Dedifferentiated amniotic fluid mesenchymal stem cell (primary cell): ENCODE measurements around the gene IFRD1.

Source experiments
- DNase-seq: peaks from one replicate; pipeline ENCODE4 v3.0.0-alpha.2; 2016; ENCODE audit errors: extremely low spot score

IFRD1 gene, protein sequence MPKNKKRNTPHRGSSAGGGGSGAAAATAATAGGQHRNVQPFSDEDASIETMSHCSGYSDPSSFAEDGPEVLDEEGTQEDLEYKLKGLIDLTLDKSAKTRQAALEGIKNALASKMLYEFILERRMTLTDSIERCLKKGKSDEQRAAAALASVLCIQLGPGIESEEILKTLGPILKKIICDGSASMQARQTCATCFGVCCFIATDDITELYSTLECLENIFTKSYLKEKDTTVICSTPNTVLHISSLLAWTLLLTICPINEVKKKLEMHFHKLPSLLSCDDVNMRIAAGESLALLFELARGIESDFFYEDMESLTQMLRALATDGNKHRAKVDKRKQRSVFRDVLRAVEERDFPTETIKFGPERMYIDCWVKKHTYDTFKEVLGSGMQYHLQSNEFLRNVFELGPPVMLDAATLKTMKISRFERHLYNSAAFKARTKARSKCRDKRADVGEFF

GRCh38 chr7:112449902-112450806 lies at the start of gene IFRD1:
IFRD1 (plus strand) TSS chr7:112450460; CDS start chr7:112450689, 229 bp downstream.
- DNase-seq, result peak; percentile 99

- no peak for DNase-seq
Observed at GRCh38 chr7:112404321-112404720, 45.9 kb upstream of the IFRD1 start.

GRCh38 chr7:112405286-112405685 lies 45.0 kb upstream of the IFRD1 start:
- DNase-seq, result no peak

DNA sequence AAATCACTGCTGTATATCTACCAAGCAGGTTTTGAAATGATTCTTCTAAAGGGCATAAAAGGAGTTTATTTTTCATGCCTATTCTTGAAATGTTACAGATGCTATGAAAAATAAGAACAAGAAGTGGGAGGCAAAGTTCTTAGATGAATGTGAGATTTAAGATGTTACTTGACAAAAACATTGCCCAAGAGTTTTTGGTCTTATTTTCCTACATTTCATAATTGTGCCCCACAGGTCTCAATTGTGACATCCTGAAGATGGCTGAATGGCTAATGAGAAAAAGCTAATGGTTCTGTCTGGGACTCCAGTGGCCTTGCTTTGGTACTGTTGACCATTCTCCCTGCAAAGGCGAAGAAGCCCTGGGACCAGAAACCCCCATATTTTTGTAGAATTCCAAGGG lies 43.0 kb upstream of the IFRD1 start:
- DNase-seq, result no peak

GRCh38 chr7:112410092-112410491 lies 40.2 kb upstream of the IFRD1 start:
- DNase-seq, result peak; percentile 49

DNA sequence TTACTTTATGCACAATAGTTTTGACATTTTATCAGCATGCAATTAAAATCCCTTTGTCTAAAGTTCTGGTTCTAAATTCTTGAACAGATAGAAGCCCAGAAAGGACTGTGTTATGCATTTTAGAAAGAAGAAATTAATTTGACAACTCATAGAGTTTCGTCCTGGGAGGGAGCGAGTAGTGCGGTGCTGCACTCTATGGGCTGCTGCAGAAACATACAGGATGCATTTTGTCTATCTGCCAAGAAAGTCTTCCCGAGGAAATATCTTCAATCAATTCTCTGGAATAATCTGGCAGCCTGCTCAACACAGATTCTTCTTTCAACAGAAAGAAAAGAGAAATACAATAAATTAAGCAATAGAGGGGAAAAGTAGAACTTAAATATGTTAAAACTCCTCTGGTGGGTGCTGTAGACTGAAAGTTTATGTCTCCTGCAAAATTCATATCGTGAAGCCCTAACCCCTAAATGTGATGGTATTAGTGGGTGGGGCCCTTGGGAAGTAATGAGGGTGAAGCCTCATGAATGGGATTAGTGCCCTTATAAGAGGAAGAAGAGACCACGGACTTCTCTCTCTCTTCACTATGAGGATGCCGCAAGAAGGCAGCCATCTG lies 39.0 kb upstream of the IFRD1 start:
- no peak for DNase-seq

DNA sequence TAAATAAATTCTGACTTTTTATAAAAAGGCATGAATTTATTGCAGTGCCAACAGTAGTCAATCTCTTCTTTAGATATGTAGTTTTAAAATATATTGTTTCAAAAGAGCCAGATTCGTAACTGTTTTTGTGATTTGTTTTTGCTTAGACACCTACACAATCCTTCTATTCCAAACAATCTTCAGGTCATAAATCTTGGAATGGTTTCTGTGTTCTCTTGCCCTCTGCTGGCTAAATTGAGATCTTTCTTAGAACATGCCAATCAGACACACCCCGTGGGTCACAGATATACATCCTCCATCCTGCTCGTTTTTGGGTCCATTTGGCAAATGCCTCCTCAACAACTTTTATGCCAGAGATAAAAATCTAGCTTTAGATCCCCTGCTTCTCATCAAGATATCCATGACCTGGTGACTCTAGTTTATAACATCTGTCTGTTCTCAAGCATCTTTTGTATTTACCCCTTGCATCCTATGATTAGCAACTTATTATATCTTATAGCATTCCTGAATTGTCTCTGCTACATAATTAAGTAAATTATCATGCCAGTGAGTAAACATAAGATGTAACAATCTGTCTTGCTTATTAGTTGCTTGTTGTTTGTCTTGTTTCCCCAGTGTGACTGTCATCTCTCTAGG lies 35.3 kb upstream of the IFRD1 start:
- peak; percentile 56 for DNase-seq

- DNase-seq, result no peak
Observed at GRCh38 chr7:112416127-112416526, 34.1 kb upstream of the IFRD1 start.

- no peak for DNase-seq
Observed at GRCh38 chr7:112419543-112420130, 30.6 kb upstream of the IFRD1 start.

DNA sequence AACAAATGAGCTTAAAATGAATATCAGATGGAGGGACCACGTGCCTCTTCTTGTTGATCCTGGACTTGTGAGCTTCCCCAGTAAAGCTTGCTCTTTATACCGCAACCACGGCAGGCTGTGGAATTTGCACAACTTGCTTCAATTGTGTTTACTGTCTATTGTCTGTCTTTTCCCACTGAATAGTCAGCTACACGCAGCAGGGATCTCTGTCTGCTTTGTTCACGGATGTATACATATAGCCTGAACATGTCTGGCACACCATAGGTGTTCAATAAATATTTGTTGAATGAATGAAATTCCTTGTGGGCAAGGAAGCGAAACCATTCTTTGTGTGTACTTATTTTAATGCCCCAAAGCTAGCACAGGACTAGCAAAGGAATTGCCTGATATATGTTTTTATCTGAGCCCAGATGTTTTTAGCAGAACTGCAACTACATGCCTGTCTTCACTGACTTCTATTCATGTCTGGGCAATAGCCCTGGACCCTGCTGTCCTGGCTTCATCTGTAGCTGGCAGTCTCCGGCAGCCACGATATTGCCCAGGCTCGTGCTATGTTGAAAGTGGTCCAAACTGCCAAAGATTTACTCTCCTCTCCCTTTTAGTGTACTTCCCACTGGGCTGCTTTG lies 29.9 kb upstream of the IFRD1 start:
- no peak for DNase-seq

DNA sequence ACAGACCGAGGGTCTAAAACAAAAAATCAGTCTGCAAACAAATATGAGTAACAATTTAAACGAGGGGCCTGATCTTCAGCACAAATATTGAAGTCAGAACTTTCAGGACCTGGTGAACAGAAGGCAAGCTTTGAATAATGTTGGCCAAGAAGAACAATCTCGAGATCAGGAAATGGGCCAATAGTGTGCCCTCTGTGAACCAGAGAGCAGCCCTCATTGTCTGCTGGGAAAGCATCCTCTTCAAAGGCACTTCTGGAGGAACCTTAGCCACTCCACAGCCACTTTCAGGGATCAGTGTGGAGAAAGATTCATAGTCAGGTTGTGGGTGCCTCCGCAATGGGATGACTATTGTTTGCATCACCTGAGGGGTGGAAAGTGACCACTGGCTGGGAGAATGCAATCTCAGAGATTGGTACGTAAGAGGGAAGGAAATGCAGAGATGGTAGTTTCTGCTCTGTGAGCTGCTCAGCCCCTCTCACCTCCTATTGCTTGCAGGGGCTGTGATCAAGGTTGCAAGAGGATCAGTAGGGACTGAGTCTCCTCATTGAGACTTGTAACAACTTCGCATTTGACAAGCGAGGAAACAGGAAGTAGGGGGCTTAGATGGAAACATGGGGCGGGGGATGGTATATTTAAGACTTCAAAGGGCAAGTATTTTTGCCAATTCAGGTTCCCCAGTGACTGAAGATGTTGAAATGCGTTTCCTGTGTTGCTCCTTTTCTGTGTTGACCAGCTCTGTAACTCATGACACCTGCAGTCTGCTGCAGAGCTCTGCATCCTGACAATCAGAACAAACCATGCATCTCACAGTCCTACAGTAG lies 28.4 kb upstream of the IFRD1 start:
- no peak for DNase-seq

GRCh38 chr7:112422842-112423496 lies 27.3 kb upstream of the IFRD1 start:
- DNase-seq, result peak; percentile 96

DNA sequence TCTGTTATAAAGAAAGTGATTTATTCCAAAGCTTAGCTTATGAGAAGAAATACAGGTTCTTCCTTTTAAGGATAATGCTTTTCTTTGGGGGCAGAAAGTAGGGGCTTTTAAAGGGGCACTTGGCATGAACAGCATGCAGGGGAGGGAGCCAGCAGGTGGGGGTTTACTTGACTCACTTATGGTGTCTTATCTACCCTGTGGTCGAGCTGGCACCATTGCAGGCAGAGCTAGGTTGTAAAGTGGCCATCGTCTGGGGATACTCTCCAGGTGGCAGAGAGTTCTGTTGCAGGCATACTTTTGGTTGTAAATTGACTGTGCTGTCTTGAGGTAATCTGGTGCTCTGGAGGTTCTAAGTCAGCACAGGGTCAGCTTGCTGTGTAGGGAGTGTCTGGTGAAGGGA lies 26.3 kb upstream of the IFRD1 start:
- DNase-seq, result no peak

- DNase-seq, result no peak
Observed at GRCh38 chr7:112427984-112428383, 22.3 kb upstream of the IFRD1 start.

GRCh38 chr7:112428715-112429114 lies 21.5 kb upstream of the IFRD1 start:
- no peak for DNase-seq

DNA sequence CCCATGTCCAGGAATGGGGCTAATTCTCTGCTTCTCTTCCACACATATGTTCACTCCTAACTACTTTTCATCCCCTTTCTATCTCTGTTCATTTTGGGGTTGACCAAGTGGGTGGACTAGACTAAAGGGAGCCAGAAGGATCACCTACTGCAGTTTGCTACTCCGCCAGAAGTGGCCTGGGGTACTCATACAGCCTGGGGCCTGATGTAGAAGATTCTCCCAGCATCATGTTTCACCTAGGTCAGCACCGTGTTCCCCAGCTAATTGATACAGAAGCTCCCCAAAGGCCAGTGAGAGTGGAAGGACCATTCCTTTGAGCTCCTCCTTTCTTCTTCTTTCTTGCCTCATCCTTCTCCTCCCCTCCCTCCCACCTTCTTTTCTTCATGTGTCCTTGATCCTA lies 19.6 kb upstream of the IFRD1 start:
- DNase-seq, result no peak

- no peak for DNase-seq
Observed at GRCh38 chr7:112431803-112432202, 18.5 kb upstream of the IFRD1 start.

- DNase-seq, result no peak
Observed at GRCh38 chr7:112433289-112433688, 17.0 kb upstream of the IFRD1 start.

GRCh38 chr7:112437072-112437471 lies 13.2 kb upstream of the IFRD1 start:
- no peak for DNase-seq

- no peak for DNase-seq
Observed at GRCh38 chr7:112439476-112439875, 10.8 kb upstream of the IFRD1 start.
